Trophoblast cell (in vitro differentiated cells and primary cell): ENCODE data around the gene LCE2D. TPM values are rescaled to one million over a fixed set of nuclear protein-coding genes. Genes with fewer than 3 reads are reported as not detected.

ENCODE experiments used
- DNase-seq, 2 donors: peaks; one replicate each; pipeline ENCODE4 v3.0.0-alpha.2; 2016
- H2AFZ ChIP-seq: 2 replicates; pipeline ENCODE4 v1.6.1; 2013; ENCODE audit warnings: low read length, moderate library complexity, mild to moderate bottlenecking; ENCODE audit not compliant: insufficient read depth, poor library complexity
- H2AK5ac ChIP-seq: 2 replicates; pipeline ENCODE4 v1.6.1; 2013; ENCODE audit warnings: mild to moderate bottlenecking, low read length
- H2BK120ac ChIP-seq: 2 replicates; pipeline ENCODE4 v1.6.1; 2013; ENCODE audit warnings: low read length, mild to moderate bottlenecking, moderate library complexity; ENCODE audit not compliant: insufficient read depth, poor library complexity
- H2BK12ac ChIP-seq: 2 replicates; pipeline ENCODE4 v1.6.1; 2013; ENCODE audit warnings: mild to moderate bottlenecking, low read length, moderate library complexity
- H2BK5ac ChIP-seq: 2 replicates; pipeline ENCODE4 v1.6.1; 2013; ENCODE audit warnings: low read length, low read depth, moderate library complexity, mild to moderate bottlenecking; ENCODE audit not compliant: poor library complexity
- H3K14ac ChIP-seq: 2 replicates; pipeline ENCODE4 v1.6.1; 2013; ENCODE audit warnings: mild to moderate bottlenecking, low read length
- H3K18ac ChIP-seq: 2 replicates; pipeline ENCODE4 v1.6.1; 2013; ENCODE audit warnings: mild to moderate bottlenecking, low read length
- H3K23ac ChIP-seq: 2 replicates; pipeline ENCODE4 v1.6.1; 2013; ENCODE audit warnings: low read length
- H3K27ac ChIP-seq: 2 replicates; pipeline ENCODE4 v1.5.1; 2013; ENCODE audit warnings: low read depth, mild to moderate bottlenecking, inconsistent platforms, low read length, moderate library complexity
- H3K27me3 ChIP-seq: 2 replicates; pipeline ENCODE4 v1.6.1; 2013; ENCODE audit warnings: inconsistent platforms, mild to moderate bottlenecking, low read length, moderate library complexity; ENCODE audit not compliant: insufficient read depth
- H3K36me3 ChIP-seq, 2 experiments: 1 replicate in 1 of 2; 2 replicates in 1 of 2; pipeline ENCODE4 v1.6.1; 2013; ENCODE audit warnings: low read length in 2 of 2, mild to moderate bottlenecking in 2 of 2, moderate library complexity in 1 of 2; ENCODE audit not compliant: insufficient read depth in 2 of 2, control insufficient read depth in 1 of 2
- H3K4ac ChIP-seq: 2 replicates; pipeline ENCODE4 v1.6.1; 2013; ENCODE audit warnings: low read depth, mild to moderate bottlenecking, low read length, moderate library complexity
- H3K4me1 ChIP-seq, 2 experiments: 1 replicate in 1 of 2; 2 replicates in 1 of 2; pipeline ENCODE4 v1.6.1; 2013; ENCODE audit warnings: low read length in 2 of 2, mild to moderate bottlenecking in 2 of 2, moderate library complexity in 1 of 2; ENCODE audit not compliant: insufficient read depth in 2 of 2, control insufficient read depth in 1 of 2
- H3K4me2 ChIP-seq: 2 replicates; pipeline ENCODE4 v1.6.1; 2013; ENCODE audit warnings: inconsistent platforms, mild to moderate bottlenecking, low read length, moderate library complexity
- H3K4me3 ChIP-seq: 2 replicates; pipeline ENCODE4 v1.5.1; 2013; ENCODE audit warnings: mild to moderate bottlenecking, low read depth, low read length, inconsistent platforms
- H3K79me1 ChIP-seq: one replicate; pipeline ENCODE4 v1.6.1; 2013; ENCODE audit warnings: low read length
- H3K79me2 ChIP-seq: 2 replicates; pipeline ENCODE4 v1.6.1; 2013; ENCODE audit warnings: low read length, mild to moderate bottlenecking; ENCODE audit not compliant: control insufficient read depth, insufficient read depth, poor library complexity
- H3K9ac ChIP-seq: 2 replicates; pipeline ENCODE4 v1.6.1; 2013; ENCODE audit warnings: mild to moderate bottlenecking, low read length
- H3K9me3 ChIP-seq: 2 replicates; pipeline ENCODE4 v1.6.1; 2013; ENCODE audit warnings: low read depth, mild to moderate bottlenecking, control low read depth, inconsistent platforms, low read length; ENCODE audit not compliant: insufficient read depth
- H4K12ac ChIP-seq: 2 replicates; pipeline ENCODE4 v1.6.1; 2013; ENCODE audit warnings: low read depth, mild to moderate bottlenecking, low read length, moderate library complexity
- H4K8ac ChIP-seq: 2 replicates; pipeline ENCODE4 v1.6.1; 2013; ENCODE audit warnings: low read depth, mild to moderate bottlenecking, low read length, moderate library complexity
- H4K91ac ChIP-seq: one replicate; pipeline ENCODE4 v1.6.1; 2013; ENCODE audit warnings: low read depth, mild to moderate bottlenecking, low read length, moderate library complexity
- WGBS: extraction: QIAGEN DNeasy Blood & Tissue Kit; methylation state at CpG from one replicate; pipeline ENCODE4 v1.1.7; 2013; ENCODE audit warnings: missing lambda C conversion rate; ENCODE audit not compliant: insufficient read length, insufficient coverage; ENCODE audit errors: extremely low coverage; 5-methylcytosine and 5-hydroxymethylcytosine counted together
- polyA plus RNA-seq: library from polyadenylated mRNA; stranded (reverse); fragments of 200-250 nt; gene quantifications from 2 replicates; pipeline ENCODE4 v1.2.3, GENCODE V29; 2013

Gene LCE2D, protein sequence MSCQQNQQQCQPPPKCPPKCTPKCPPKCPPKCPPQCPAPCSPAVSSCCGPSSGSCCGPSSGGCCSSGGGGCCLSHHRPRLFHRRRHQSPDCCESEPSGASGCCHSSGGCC
- polyA plus RNA-seq = not detected in 2 replicates

DNA sequence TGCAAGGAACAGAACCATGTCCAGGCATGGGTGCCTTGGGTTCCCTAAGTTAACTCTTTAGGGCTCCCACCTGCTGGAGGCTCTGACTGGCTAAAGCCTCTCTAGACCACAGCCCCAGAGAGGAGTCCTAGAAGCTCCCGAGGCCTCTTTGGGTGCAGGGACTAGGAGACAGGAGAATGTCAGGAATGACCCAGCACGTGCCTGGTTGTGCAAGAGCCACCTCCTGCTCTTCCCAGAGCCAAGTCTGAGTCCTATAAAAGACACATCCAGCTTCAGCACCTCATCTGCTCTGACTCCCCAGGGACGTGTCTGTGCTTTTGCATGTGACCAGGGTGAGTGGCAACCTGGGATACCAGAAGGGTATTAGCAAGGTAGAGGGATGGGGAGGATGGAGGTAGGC, at the start of gene LCE2D:
TSS of gene LCE2D (plus strand) at position 283 of the 400 bp plus-strand sequence. CDS start 726 bp downstream, outside the sequence.
- no peaks in the 10 kb centered on the region for H3K4me1 ChIP-seq
- H4K12ac ChIP-seq = no peak within 1 kb of the TSS
- H3K23ac ChIP-seq = no peak within 1 kb of the TSS
- H2BK12ac ChIP-seq = no peak within 1 kb of the TSS
- no peak within 1 kb of the TSS for H2BK120ac ChIP-seq
- H2AFZ ChIP-seq = no peak within 1 kb of the TSS
- no peak within 1 kb of the TSS for H3K4me2 ChIP-seq
- no peaks in the 10 kb centered on the region for H3K79me1 ChIP-seq
- no peak within 1 kb of the TSS for H3K4me3 ChIP-seq
- H4K91ac ChIP-seq = no peak within 1 kb of the TSS
- H2AK5ac ChIP-seq = no peak within 1 kb of the TSS
- DNase-seq = peak in 1 of 2 donors; percentile 36
- no peaks in the 10 kb centered on the region for H3K36me3 ChIP-seq
- WGBS = no CpG with 5 or more reads among the region's 3 CpGs
- H3K4ac ChIP-seq = no peak within 1 kb of the TSS
- H3K14ac ChIP-seq = no peak within 1 kb of the TSS
- H3K18ac ChIP-seq = no peak within 1 kb of the TSS
- H3K27ac ChIP-seq = no peak within 1 kb of the TSS
- no peak within 1 kb of the TSS for H3K9ac ChIP-seq
- no peaks in the 10 kb centered on the region for H3K79me2 ChIP-seq
- H3K27me3 ChIP-seq = no peaks in the 10 kb centered on the region
- no peak within 1 kb of the TSS for H4K8ac ChIP-seq
- H2BK5ac ChIP-seq = no peak within 1 kb of the TSS
- H3K9me3 ChIP-seq = peaks cover 26% of the 10 kb centered on the region

DNA sequence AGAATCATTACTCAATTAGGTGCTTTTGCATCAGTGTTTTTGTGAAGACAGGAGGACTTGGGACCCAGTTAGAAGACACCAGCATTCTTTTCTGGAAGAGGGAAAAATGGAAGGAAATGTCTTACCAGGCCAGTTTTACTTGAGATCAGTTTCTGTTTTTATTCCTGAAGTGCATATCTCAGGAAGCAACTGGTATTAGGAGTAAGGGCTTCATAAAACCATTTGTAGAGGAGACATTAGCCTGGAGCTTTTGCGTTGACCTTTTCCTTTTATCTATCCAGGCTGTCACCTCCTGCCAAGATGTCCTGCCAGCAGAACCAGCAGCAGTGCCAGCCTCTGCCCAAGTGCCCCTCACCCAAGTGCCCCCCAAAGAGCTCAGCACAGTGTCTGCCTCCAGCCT, 49.7 kb upstream of the LCE2D start, which contains the start of gene LCE3B:
TSS of gene LCE3B (plus strand) at position 301 of the 400 bp plus-strand sequence. CDS start at position 301, 0 bp downstream.
- H3K4me3 ChIP-seq = no peak within 1 kb of the TSS
- H3K9me3 ChIP-seq = no peaks in the 10 kb centered on the region
- H3K36me3 ChIP-seq = no peaks in the 10 kb centered on the region
- H3K27me3 ChIP-seq = no peaks in the 10 kb centered on the region
- H4K8ac ChIP-seq = no peak within 1 kb of the TSS
- no peak within 1 kb of the TSS for H2BK12ac ChIP-seq
- H3K4me1 ChIP-seq = no peaks in the 10 kb centered on the region
- H3K14ac ChIP-seq = no peak within 1 kb of the TSS
- H3K23ac ChIP-seq = no peak within 1 kb of the TSS
- H3K79me2 ChIP-seq = no peaks in the 10 kb centered on the region
- no peak within 1 kb of the TSS for H2BK5ac ChIP-seq
- no peak within 1 kb of the TSS for H4K91ac ChIP-seq
- no peak within 1 kb of the TSS for H3K27ac ChIP-seq
- H3K9ac ChIP-seq = no peak within 1 kb of the TSS
- no peak within 1 kb of the TSS for H2AK5ac ChIP-seq
- H3K4me2 ChIP-seq = no peak within 1 kb of the TSS
- WGBS = no CpG with 5 or more reads among the region's 1 CpG
- H3K79me1 ChIP-seq = no peaks in the 10 kb centered on the region
- no peak within 1 kb of the TSS for H3K18ac ChIP-seq
- H4K12ac ChIP-seq = no peak within 1 kb of the TSS
- no peak within 1 kb of the TSS for H3K4ac ChIP-seq
- no peak for DNase-seq
- H2AFZ ChIP-seq = no peak within 1 kb of the TSS
- H2BK120ac ChIP-seq = no peak within 1 kb of the TSS

DNA sequence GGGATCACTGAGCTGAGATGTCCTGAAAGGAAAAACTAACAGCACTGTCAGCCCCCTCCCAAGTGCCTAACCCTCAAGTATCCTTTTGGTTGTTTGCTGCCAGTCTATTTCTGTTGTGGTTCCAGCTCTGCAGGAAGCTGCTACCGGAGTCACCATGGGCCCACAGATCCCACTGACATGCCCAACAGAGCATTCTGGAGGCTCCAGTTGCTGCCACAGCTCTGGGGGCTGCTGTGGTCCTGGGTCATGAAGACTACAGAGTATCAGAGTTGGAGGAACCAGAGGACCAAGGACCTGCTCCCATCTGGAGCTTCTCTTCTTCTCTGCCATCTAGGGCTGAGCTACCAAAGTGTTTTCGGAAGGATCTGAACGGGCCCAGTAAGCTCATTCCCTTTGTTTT, 41.2 kb upstream of the LCE2D start:
- DNase-seq = no peak
- H4K12ac ChIP-seq = no peak overlapping the region
- no peak overlapping the region for H2BK120ac ChIP-seq
- H2AK5ac ChIP-seq = no peak overlapping the region
- no peak overlapping the region for H3K4me3 ChIP-seq
- H4K8ac ChIP-seq = no peak overlapping the region
- H3K14ac ChIP-seq = no peak overlapping the region
- no peak overlapping the region for H2BK12ac ChIP-seq
- H3K9ac ChIP-seq = no peak overlapping the region
- peaks cover 31% of the 10 kb centered on the region for H3K9me3 ChIP-seq
- H3K4ac ChIP-seq = no peak overlapping the region
- H3K23ac ChIP-seq = no peak overlapping the region
- WGBS = no CpG with 5 or more reads among the region's 3 CpGs
- no peaks in the 10 kb centered on the region for H3K27me3 ChIP-seq
- no peak overlapping the region for H2AFZ ChIP-seq
- no peak overlapping the region for H3K4me2 ChIP-seq
- no peak overlapping the region for H3K27ac ChIP-seq
- no peaks in the 10 kb centered on the region for H3K79me1 ChIP-seq
- no peaks in the 10 kb centered on the region for H3K4me1 ChIP-seq
- H2BK5ac ChIP-seq = no peak overlapping the region
- H3K79me2 ChIP-seq = no peaks in the 10 kb centered on the region
- H3K18ac ChIP-seq = no peak overlapping the region
- no peaks in the 10 kb centered on the region for H3K36me3 ChIP-seq
- no peak overlapping the region for H4K91ac ChIP-seq

DNA sequence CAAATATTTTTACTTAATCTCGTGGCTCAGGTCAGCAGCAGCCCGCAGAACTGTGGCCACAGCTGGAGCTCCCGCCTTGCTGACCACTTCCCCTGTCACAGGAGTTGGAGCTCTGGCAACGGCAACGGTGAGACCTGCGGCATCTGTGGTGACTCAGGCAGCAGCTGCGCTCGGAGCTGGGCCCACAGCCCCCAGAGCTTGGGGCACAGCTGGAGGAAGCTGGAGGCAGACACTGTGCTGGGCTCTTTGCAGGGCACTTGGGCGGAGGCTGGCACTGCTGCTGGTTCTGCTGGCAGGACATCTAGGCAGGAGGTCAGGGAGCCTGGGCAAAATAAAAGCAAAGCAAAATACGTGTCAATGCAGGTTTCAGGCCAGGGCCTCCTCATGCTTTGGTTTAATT, 40.4 kb upstream of the LCE2D start, which contains the start of gene LCE3A:
TSS of gene LCE3A (minus strand) at position 301 of the 400 bp plus-strand sequence. CDS start at position 301, 0 bp downstream.
- Histone ChIP-seq H3K23ac (no peak within 1 kb of the TSS), H3K27ac (no peak within 1 kb of the TSS), H2BK5ac (no peak within 1 kb of the TSS), H4K12ac (no peak within 1 kb of the TSS), H4K8ac (no peak within 1 kb of the TSS), H3K79me1 (no peaks in the 10 kb centered on the region), H3K18ac (no peak within 1 kb of the TSS), H3K4me2 (no peak within 1 kb of the TSS), H3K79me2 (no peaks in the 10 kb centered on the region), H3K4me1 (no peaks in the 10 kb centered on the region), H3K14ac (no peak within 1 kb of the TSS), H3K4ac (no peak within 1 kb of the TSS), H3K36me3 (no peaks in the 10 kb centered on the region), H3K9ac (no peak within 1 kb of the TSS), H2AK5ac (no peak within 1 kb of the TSS), H2BK120ac (no peak within 1 kb of the TSS), H2AFZ (no peak within 1 kb of the TSS), H3K4me3 (no peak within 1 kb of the TSS), H4K91ac (no peak within 1 kb of the TSS), H2BK12ac (no peak within 1 kb of the TSS), H3K27me3 (no peaks in the 10 kb centered on the region), H3K9me3 (peaks cover 32% of the 10 kb centered on the region)
- WGBS = no CpG with 5 or more reads among the region's 10 CpGs
- peak; percentile 63 to 68 for DNase-seq
